B cell (primary cell): ENCODE measurements around the gene DHX15. TPM values are rescaled to one million over a fixed set of nuclear protein-coding genes. Genes with fewer than 3 reads are reported as not detected.

ENCODE experiments used
- ATAC-seq: fragments of 200-7000 bp; cut with Tn5 transposase; one replicate; pipeline ENCODE4 v1.10.0; 2021; ENCODE audit warnings: low read depth, mild to moderate bottlenecking, moderate number of reproducible peaks, moderate library complexity
- CTCF ChIA-PET: fragments of 350-600 bp; sonication (Branson Sonifier 250); formaldehyde crosslinking; loops from one replicate; lab custom pipeline; 2021; ENCODE audit warnings: antibody characterized with exemption, inconsistent platforms; lab: Charles Lee
- POLR2A ChIA-PET: fragments of 350-600 bp; sonication (Branson Sonifier 250); formaldehyde crosslinking; loops from one replicate; lab custom pipeline; 2021; ENCODE audit warnings: antibody characterized with exemption; lab: Charles Lee
- DNase-seq: peaks from one replicate; pipeline ENCODE4 v3.0.0; 2013
- H2AFZ ChIP-seq: 2 replicates; pipeline ENCODE4 v1.6.1; 2012; ENCODE audit warnings: mild to moderate bottlenecking, low read depth, low read length; ENCODE audit not compliant: insufficient read depth, poor library complexity, severe bottlenecking
- H3K27ac ChIP-seq, 2 donors: 1 replicate in 1 of 2; 2 replicates in 1 of 2; pipeline ENCODE4 v1.5.1; 2012 to 2013; ENCODE audit warnings: low read length in 2 of 2, mild to moderate bottlenecking in 2 of 2, moderate library complexity in 1 of 2
- H3K27me3 ChIP-seq, 4 experiments: fragments of 200-600 bp in 1 of 4; sonication (generic) in 1 of 4; replicated peaks in 1 of 4; 1 replicate in 2 of 4; 2 replicates in 2 of 4; pipeline versions ENCODE4 v1.6.1 to v1.7.0; 2013 to 2016; ENCODE audit warnings: low read length in 3 of 4, mild to moderate bottlenecking in 2 of 4, mixed read lengths in 1 of 4, moderate library complexity in 1 of 4; ENCODE audit not compliant: insufficient read depth in 4 of 4, control insufficient read depth in 3 of 4; ENCODE audit errors: control extremely low read depth in 1 of 4
- H3K36me3 ChIP-seq, 2 experiments: replicated peaks in 1 of 2; 1 replicate in 1 of 2; 2 replicates in 1 of 2; pipeline versions ENCODE4 v1.6.1 to v1.7.1; 2013; ENCODE audit warnings: low read length in 1 of 2; ENCODE audit not compliant: insufficient read depth in 2 of 2, control insufficient read depth in 1 of 2; ENCODE audit errors: control extremely low read depth in 1 of 2, extremely low read depth in 1 of 2
- H3K4me1 ChIP-seq, 2 donors: fragments of 200-600 bp in 1 of 2; sonication (generic) in 1 of 2; 1 replicate in 1 of 2; 2 replicates in 1 of 2; pipeline versions ENCODE4 v1.5.1 to v1.6.1; 2013 to 2017; ENCODE audit warnings: low read length in 2 of 2; ENCODE audit not compliant: control insufficient read depth in 2 of 2, insufficient read depth in 2 of 2
- H3K4me2 ChIP-seq: replicated peaks from 2 replicates; pipeline ENCODE3; 2012; ENCODE audit warnings: mild to moderate bottlenecking, low read depth, low read length; ENCODE audit not compliant: poor library complexity, severe bottlenecking
- H3K4me3 ChIP-seq, 5 experiments: fragments of 200-600 bp in 1 of 5; sonication (generic) in 1 of 5; 1 replicate in 3 of 5; 2 replicates in 2 of 5; pipeline versions ENCODE4 v1.5.1 to v1.7.0; 2011 to 2016; ENCODE audit warnings: low read length in 4 of 5, mild to moderate bottlenecking in 4 of 5, low read depth in 2 of 5, control low read depth in 1 of 5, moderate library complexity in 1 of 5; ENCODE audit not compliant: insufficient read depth in 1 of 5; ENCODE audit errors: control extremely low read depth in 1 of 5, extremely low read depth in 1 of 5
- H3K79me2 ChIP-seq: fragments of 200-600 bp; sonication (generic); one replicate; pipeline ENCODE4 v1.6.0; 2016; ENCODE audit warnings: low read length; ENCODE audit not compliant: control insufficient read depth, insufficient read depth
- H3K9ac ChIP-seq: fragments of 200-600 bp; sonication (generic); 2 replicates; pipeline ENCODE4 v1.6.1; 2017; ENCODE audit warnings: mild to moderate bottlenecking, low read length, moderate library complexity
- H3K9me3 ChIP-seq, 3 donors: one replicate each; pipeline versions ENCODE4 v1.6.1 to v1.7.1; 2013; ENCODE audit warnings: low read length in 2 of 3; ENCODE audit not compliant: control insufficient read depth in 2 of 3, insufficient read depth in 1 of 3; ENCODE audit errors: control extremely low read depth in 1 of 3
- H4K20me1 ChIP-seq: 2 replicates; pipeline ENCODE4 v1.6.0; 2012; ENCODE audit warnings: mild to moderate bottlenecking, low read length; ENCODE audit not compliant: insufficient read depth, control insufficient read depth, poor library complexity, severe bottlenecking
- H3K27ac Mint-ChIP-seq: one replicate; pipeline ENCODE4 v1.8.0; 2021; ENCODE audit warnings: mixed read lengths
- H3K27me3 Mint-ChIP-seq: one replicate; pipeline ENCODE4 v1.8.0; 2021; ENCODE audit warnings: mixed read lengths
- H3K4me1 Mint-ChIP-seq: one replicate; pipeline ENCODE4 v1.8.0; 2021; ENCODE audit warnings: mixed read lengths
- H3K4me3 Mint-ChIP-seq: one replicate; pipeline ENCODE4 v1.8.0; 2021; ENCODE audit warnings: mixed read lengths
- H3K9me3 Mint-ChIP-seq: one replicate; pipeline ENCODE4 v1.8.0; 2022; ENCODE audit warnings: mixed read lengths; ENCODE audit not compliant: insufficient read depth
- EZH2 ChIP-seq: IDR thresholded peaks from 2 replicates; pipeline ENCODE4 v1.6.1; 2012; ENCODE audit warnings: borderline replicate concordance, low read depth, mild to moderate bottlenecking, moderate library complexity, low read length; ENCODE audit not compliant: insufficient read depth, poor library complexity, severe bottlenecking
- WGBS: methylation state at CpG from one replicate; pipeline ENCODE4 v1.1.5; 2013; ENCODE audit warnings: missing lambda C conversion rate; ENCODE audit not compliant: insufficient coverage; 5-methylcytosine and 5-hydroxymethylcytosine counted together
- intact Hi-C: fragments of 100-400 bp; cut with micrococcal nuclease; formaldehyde crosslinking; loops from one replicate; pipeline ENCODE4 v1.10.0; 2022
- polyA plus RNA-seq: library from polyadenylated mRNA; depleted of rRNA; stranded (reverse); fragments of >200 nt; gene quantifications from 2 replicates; pipeline ENCODE4 v1.2.3, GENCODE V29; 2012
- total RNA-seq, 2 donors: library from RNA; stranded (reverse); fragments of 120-200 nt in 1 of 2; gene quantifications; 1 replicate in 1 of 2; 2 replicates in 1 of 2; pipeline versions ENCODE4 v1.2.3 to v1.2.4, GENCODE V29; 2013 to 2022
- TF ChIP-seq, protein P1 (sequence below): fragments of 200-600 bp; IDR thresholded peaks from one replicate; pipeline ENCODE4 v1.8.0; 2022; ENCODE audit warnings: antibody characterized with exemption, mild to moderate bottlenecking

DHX15 gene
- total and polyA plus RNA-seq, 2 donors (not counting 1 experiment from before 2014, with no cell fraction given), result 58.8 to 162 TPM

DNA sequence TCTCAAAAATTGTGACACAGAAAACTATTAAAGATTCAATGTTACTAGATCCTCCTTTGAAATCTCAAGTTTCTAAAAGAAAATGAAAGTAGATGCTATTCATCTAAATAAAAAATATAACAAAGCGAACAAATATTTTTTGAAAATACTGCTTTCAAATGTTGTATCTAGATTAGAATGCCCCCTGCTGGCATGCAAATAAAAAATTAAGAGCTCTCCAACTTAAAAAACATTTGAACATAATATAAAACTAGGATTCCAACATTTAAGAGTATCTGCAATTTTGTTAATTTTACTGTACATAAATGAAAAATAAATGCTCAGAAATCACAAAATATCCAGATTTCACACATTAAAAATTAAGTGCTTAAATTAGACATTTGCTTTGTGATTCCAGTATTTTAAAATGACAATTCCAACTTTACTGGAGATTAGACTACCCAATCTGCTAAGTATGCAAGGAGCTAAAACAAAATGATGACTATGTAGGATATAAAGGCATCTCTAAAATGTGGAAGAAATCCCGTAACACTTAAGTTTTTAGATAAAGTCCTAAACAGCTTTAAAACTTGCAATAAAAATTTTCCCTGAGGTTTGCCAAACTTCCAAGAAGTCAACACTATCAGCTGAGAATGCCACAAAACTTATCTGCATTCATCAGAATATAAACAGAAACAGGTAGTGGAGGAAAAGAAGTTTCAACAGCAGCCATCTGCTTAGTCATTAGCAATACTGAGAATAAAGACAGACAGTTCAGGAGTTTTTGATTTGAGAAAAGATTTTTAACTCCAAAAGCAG is 32.7 kb downstream of the DHX15 start:
- Mint-ChIP-seq H3K27ac (no peak overlapping the region), H3K9me3 (no peaks in the 10 kb centered on the region), H3K4me3 (no peak overlapping the region), H3K4me1 (peaks cover 24% of the 10 kb centered on the region), H3K27me3 (no peaks in the 10 kb centered on the region)
- DNase-seq (no peak), ATAC-seq (no peak)
- H3K27ac ChIP-seq, result no peak overlapping the region
- peaks cover 83% of the 10 kb centered on the region for H3K79me2 ChIP-seq
- no peak overlapping the region for H3K4me2 ChIP-seq
- H3K9ac ChIP-seq, result no peak overlapping the region
- ChIA-PET CTCF (interaction anchor here (0.8 to 2.0 kb wide), 4 partner anchors 11 to 43 kb away, joined by 3 to 8 read pairs (median 3); no protein-coding TSS in a partner anchor), POLR2A (no interaction called here)
- no peak overlapping the region for H3K4me3 ChIP-seq
- intact Hi-C loops, result no loop called here
- WGBS, result no CpG with 5 or more reads among the region's 2 CpGs
- no peaks in the 10 kb centered on the region for H3K9me3 ChIP-seq
- no peak for TF ChIP-seq EZH2
- TF ChIP-seq, protein P1, sequence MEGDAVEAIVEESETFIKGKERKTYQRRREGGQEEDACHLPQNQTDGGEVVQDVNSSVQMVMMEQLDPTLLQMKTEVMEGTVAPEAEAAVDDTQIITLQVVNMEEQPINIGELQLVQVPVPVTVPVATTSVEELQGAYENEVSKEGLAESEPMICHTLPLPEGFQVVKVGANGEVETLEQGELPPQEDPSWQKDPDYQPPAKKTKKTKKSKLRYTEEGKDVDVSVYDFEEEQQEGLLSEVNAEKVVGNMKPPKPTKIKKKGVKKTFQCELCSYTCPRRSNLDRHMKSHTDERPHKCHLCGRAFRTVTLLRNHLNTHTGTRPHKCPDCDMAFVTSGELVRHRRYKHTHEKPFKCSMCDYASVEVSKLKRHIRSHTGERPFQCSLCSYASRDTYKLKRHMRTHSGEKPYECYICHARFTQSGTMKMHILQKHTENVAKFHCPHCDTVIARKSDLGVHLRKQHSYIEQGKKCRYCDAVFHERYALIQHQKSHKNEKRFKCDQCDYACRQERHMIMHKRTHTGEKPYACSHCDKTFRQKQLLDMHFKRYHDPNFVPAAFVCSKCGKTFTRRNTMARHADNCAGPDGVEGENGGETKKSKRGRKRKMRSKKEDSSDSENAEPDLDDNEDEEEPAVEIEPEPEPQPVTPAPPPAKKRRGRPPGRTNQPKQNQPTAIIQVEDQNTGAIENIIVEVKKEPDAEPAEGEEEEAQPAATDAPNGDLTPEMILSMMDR, result peak; percentile 56
- peaks cover 6 to 59% of the 10 kb centered on the region in 2 experiments for H3K36me3 ChIP-seq
- peaks cover 0 to under 1% of the 10 kb centered on the region in 2 donors for H3K4me1 ChIP-seq
- peaks cover 51% of the 10 kb centered on the region for H4K20me1 ChIP-seq
- H3K27me3 ChIP-seq, result no peaks in the 10 kb centered on the region
- no peak overlapping the region for H2AFZ ChIP-seq

DNA sequence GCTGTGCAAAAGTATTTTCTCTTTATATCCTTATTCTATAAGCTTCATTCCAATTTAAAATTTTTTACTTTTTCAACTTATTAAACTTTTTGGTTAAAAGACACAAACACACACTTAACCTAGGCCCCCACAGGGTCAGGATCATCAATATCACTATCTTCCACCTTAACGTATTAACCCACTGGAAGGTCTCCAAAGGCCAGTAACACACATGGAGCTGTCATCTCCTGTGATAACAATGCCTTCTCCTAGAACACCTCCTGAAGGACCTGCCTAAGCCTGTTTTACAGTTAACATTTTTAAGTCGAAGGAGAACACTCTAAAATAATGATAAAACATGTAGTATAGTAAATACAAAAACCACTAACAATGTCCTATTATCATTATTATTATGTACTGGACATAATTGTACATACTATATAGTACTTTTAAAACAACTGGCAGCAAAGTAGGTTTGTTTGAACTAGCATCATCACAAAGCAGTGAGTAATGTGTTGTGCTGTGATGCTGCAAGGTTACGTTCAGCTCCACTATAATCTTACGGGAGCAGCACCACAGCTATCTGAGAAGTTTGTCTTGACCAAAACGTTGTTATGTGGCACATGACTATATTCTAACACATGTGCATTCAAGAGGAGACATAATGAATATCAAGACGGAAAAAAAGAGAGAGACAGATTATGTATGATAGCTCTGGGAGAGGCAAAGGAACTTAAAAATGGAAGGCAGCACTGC is 33.7 kb downstream of the DHX15 start:
- Mint-ChIP-seq H3K27ac (no peak overlapping the region), H3K9me3 (no peaks in the 10 kb centered on the region), H3K4me1 (peaks cover 16% of the 10 kb centered on the region), H3K4me3 (no peak overlapping the region), H3K27me3 (no peaks in the 10 kb centered on the region)
- H3K27me3 ChIP-seq, result no peaks in the 10 kb centered on the region
- CTCF ChIA-PET, result interaction anchor here (0.9 to 2.0 kb wide), 4 partner anchors 13 to 37 kb away, joined by 3 to 8 read pairs (median 3); no protein-coding TSS in a partner anchor
- DNase-seq (no peak), ATAC-seq (no peak)
- H3K4me3 ChIP-seq, result no peak overlapping the region
- H3K4me2 ChIP-seq, result no peak overlapping the region
- peaks cover 4 to 60% of the 10 kb centered on the region in 2 experiments for H3K36me3 ChIP-seq
- TF ChIP-seq EZH2, result no peak
- TF ChIP-seq, protein P1, result no peak
- H3K9me3 ChIP-seq, result no peaks in the 10 kb centered on the region
- no peak overlapping the region for H2AFZ ChIP-seq
- no peak overlapping the region for H3K27ac ChIP-seq
- H4K20me1 ChIP-seq, result peaks cover 55% of the 10 kb centered on the region
- no peak overlapping the region for H3K9ac ChIP-seq
- intact Hi-C loops, result no loop called here
- POLR2A ChIA-PET, result no interaction called here
- 100% methylated on average over 2 of the region's 6 CpGs for WGBS
- no peaks in the 10 kb centered on the region for H3K4me1 ChIP-seq
- H3K79me2 ChIP-seq, result peaks cover 78% of the 10 kb centered on the region
